Peyer's patch (tissue), 4 donors: ENCODE data around the gene PRADC1. TPM values are rescaled to one million over a fixed set of nuclear protein-coding genes. Genes with fewer than 3 reads are reported as not detected.

Experiments
- DNase-seq, 3 donors: peaks; one replicate each; pipeline ENCODE4 v3.0.0-alpha.2; 2017 to 2019
- H3K27ac ChIP-seq, 4 donors: fragments of 200-600 bp; sonication (generic); one replicate each; pipeline ENCODE4 v1.5.1; 2016 to 2019
- H3K27me3 ChIP-seq, 2 donors: fragments of 200-600 bp; sonication (generic); one replicate each; pipeline ENCODE4 v1.5.1; 2019
- H3K36me3 ChIP-seq, 3 donors: fragments of 200-600 bp; sonication (generic); one replicate each; pipeline ENCODE4 v1.5.1; 2016 to 2019
- H3K4me1 ChIP-seq, 4 donors: fragments of 200-600 bp; sonication (generic); one replicate each; pipeline ENCODE4 v1.5.1; 2016 to 2019
- H3K4me3 ChIP-seq, 4 donors: fragments of 200-600 bp; sonication (generic); 1 replicate in 3 of 4; 2 replicates in 1 of 4; pipeline ENCODE4 v1.5.1; 2016 to 2019; ENCODE audit warnings: mild to moderate bottlenecking in 1 of 4
- H3K9me3 ChIP-seq, 4 donors: fragments of 200-600 bp; sonication (generic); one replicate each; pipeline ENCODE4 v1.5.1; 2016 to 2019; ENCODE audit warnings: mild to moderate bottlenecking in 1 of 4
- POLR2A ChIP-seq, 2 donors: fragments of 450-650 bp; IDR thresholded peaks; one replicate each; pipeline ENCODE4 v1.5.1; 2017; ENCODE audit warnings: antibody characterized with exemption in 2 of 2, mild to moderate bottlenecking in 2 of 2, moderate library complexity in 2 of 2
- total RNA-seq, 4 donors: library from RNA; depleted of rRNA; stranded (reverse); fragments of >200 nt; gene quantifications; one replicate each; pipeline ENCODE4 v1.1.0, GENCODE V29; 2016
- TF ChIP-seq, protein P1 (sequence below), 6 experiments: fragments of 450-650 bp in 4 of 6; fragments of 200-600 bp in 2 of 6; sonication (generic) in 1 of 6; IDR thresholded peaks; one replicate each; pipeline ENCODE4 v1.5.1; 2017 to 2019; ENCODE audit warnings: antibody characterized with exemption in 6 of 6, mild to moderate bottlenecking in 3 of 6, moderate library complexity in 1 of 6

Gene PRADC1
- total RNA-seq, 4 donors from 2014 or later: 30.5 to 69.9 (median 41.4) TPM

GRCh38 chr2:73246850-73247249 is 13.8 kb upstream of the PRADC1 start:
- DNase-seq: no peak
- H3K4me3 ChIP-seq: no peak overlapping the region
- H3K9me3 ChIP-seq: no peaks in the 10 kb centered on the region
- H3K36me3 ChIP-seq: peaks cover 3 to 98% (median 3%) of the 10 kb centered on the region in 3 donors
- TF ChIP-seq, protein P1, sequence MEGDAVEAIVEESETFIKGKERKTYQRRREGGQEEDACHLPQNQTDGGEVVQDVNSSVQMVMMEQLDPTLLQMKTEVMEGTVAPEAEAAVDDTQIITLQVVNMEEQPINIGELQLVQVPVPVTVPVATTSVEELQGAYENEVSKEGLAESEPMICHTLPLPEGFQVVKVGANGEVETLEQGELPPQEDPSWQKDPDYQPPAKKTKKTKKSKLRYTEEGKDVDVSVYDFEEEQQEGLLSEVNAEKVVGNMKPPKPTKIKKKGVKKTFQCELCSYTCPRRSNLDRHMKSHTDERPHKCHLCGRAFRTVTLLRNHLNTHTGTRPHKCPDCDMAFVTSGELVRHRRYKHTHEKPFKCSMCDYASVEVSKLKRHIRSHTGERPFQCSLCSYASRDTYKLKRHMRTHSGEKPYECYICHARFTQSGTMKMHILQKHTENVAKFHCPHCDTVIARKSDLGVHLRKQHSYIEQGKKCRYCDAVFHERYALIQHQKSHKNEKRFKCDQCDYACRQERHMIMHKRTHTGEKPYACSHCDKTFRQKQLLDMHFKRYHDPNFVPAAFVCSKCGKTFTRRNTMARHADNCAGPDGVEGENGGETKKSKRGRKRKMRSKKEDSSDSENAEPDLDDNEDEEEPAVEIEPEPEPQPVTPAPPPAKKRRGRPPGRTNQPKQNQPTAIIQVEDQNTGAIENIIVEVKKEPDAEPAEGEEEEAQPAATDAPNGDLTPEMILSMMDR (IDR thresholded peaks at IDR 0.05): no peak
- TF ChIP-seq POLR2A (IDR thresholded peaks at IDR 0.05): no peak
- no peaks in the 10 kb centered on the region for H3K27me3 ChIP-seq
- H3K27ac ChIP-seq: no peak overlapping the region
- H3K4me1 ChIP-seq: no peaks in the 10 kb centered on the region

- Histone ChIP-seq H3K4me1 (no peaks in the 10 kb centered on the region), H3K36me3 (peaks cover 3 to 87% (median 3%) of the 10 kb centered on the region in 3 donors), H3K27me3 (no peaks in the 10 kb centered on the region), H3K9me3 (no peaks in the 10 kb centered on the region), H3K27ac (no peak overlapping the region), H3K4me3 (no peak overlapping the region)
- no peak for TF ChIP-seq POLR2A (IDR thresholded peaks at IDR 0.05)
- TF ChIP-seq, protein P1 (IDR thresholded peaks at IDR 0.05): no peak
- no peak for DNase-seq
Measured at GRCh38 chr2:73244580-73244979, 11.5 kb upstream of the PRADC1 start.

DNA sequence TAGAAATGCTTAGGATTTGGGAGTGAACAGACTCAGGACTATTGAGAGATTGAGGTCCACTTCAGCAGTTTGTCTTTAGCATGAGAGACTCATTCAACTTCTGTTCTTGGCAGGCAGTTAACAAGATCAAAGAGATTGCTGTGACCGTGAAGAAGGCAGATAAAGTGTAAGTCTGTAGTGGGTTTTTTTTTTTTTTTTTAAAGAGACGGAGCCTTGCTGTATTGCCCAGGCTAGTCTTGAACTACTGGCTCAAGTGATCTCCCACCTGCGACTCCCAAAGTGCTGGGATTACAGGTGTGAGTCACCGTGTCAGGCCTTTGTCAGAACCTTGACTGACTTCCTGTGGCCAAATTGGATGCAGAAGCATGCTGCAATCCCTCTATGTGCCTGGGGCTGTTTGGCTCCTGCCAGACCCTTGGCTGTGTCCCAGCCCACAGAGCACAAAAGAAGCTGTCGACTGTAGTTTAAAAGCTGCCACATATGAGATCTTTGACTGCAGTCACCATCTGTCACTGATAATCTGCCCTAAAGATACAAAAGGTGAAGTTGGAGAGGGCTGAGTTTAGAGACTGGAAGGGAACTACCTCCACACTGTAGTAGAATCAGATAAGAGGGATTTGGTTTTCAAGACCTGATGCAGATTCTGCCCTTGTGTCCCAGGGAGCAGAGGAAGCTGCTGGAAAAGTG is 11.0 kb upstream of the PRADC1 start:
- DNase-seq: no peak

DNA sequence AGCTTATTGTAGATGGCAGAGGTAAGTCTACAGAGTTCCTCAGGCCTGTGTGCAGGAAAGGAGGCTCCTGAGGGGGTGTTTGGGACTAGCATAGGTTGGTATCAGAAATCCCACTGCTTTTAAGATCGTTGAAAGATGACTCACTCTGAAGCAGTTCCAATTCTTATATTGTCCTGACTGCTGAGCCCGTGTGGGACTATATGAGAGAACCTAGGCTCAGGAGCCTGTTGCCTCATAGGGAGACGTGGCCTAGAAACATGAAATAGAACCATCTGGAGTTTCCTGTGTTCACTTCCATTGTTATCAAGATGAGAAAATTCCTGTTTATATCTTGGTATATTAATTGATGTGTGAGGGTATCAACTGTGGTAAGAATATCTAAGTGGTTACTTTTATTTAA is 6.7 kb upstream of the PRADC1 start:
- TF ChIP-seq, protein P1 (IDR thresholded peaks at IDR 0.05): no peak
- TF ChIP-seq POLR2A (IDR thresholded peaks at IDR 0.05): no peak
- no peak overlapping the region for H3K27ac ChIP-seq
- DNase-seq: no peak
- no peaks in the 10 kb centered on the region for H3K27me3 ChIP-seq
- no peak overlapping the region for H3K4me3 ChIP-seq
- no peaks in the 10 kb centered on the region for H3K9me3 ChIP-seq
- peaks cover 0 to 27% (median 3%) of the 10 kb centered on the region in 4 donors for H3K4me1 ChIP-seq
- peaks cover 3 to 44% (median 3%) of the 10 kb centered on the region in 3 donors for H3K36me3 ChIP-seq

More for the DNA sequence above, 11.0 kb upstream of the PRADC1 start:
- Histone ChIP-seq H3K4me3 (no peak overlapping the region), H3K27me3 (no peaks in the 10 kb centered on the region), H3K27ac (no peak overlapping the region), H3K9me3 (no peaks in the 10 kb centered on the region), H3K4me1 (no peaks in the 10 kb centered on the region), H3K36me3 (peaks cover 3 to 87% (median 3%) of the 10 kb centered on the region in 3 donors)
- TF ChIP-seq, protein P1 (IDR thresholded peaks at IDR 0.05): no peak
- TF ChIP-seq POLR2A (IDR thresholded peaks at IDR 0.05): no peak

DNA sequence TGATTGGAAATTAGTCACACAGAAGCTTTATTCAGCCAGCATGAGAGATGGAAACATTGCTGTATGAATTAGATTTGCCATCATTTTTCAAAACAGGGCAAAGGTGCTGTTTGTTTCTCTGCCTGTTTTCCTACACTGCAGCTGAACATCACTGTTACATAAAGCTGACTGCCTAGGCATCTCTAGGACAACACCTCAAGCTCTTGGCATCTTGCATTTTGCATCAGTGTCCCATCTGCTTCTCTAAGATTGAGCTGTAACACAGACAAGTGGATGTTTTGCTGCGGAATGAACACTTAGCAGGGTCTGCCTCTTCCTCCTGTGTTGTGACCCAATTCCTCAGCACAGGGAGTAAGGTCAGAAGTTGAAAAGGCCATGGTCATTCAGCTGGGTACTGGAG is 5.9 kb upstream of the PRADC1 start:
- Histone ChIP-seq H3K9me3 (no peaks in the 10 kb centered on the region), H3K4me1 (peaks cover 0 to 28% (median 3%) of the 10 kb centered on the region in 4 donors), H3K4me3 (no peak overlapping the region), H3K36me3 (peaks cover 0 to 36% (median under 1%) of the 10 kb centered on the region in 3 donors), H3K27me3 (no peaks in the 10 kb centered on the region), H3K27ac (no peak overlapping the region)
- TF ChIP-seq, protein P1 (IDR thresholded peaks at IDR 0.05): no peak
- no peak for TF ChIP-seq POLR2A (IDR thresholded peaks at IDR 0.05)
- DNase-seq: no peak
